H9 (cell line): ENCODE measurements around the gene ARHGEF10L. TPM values are rescaled to one million over a fixed set of nuclear protein-coding genes. Genes with fewer than 3 reads are reported as not detected.

ENCODE experiments used
- DNase-seq: peaks from one replicate; pipeline ENCODE4 v3.0.0-alpha.2; 2017
- H2AFZ ChIP-seq: one replicate; pipeline ENCODE4 v1.6.1; 2013; ENCODE audit warnings: mild to moderate bottlenecking, low read length, control low read depth, moderate library complexity
- H2AK5ac ChIP-seq: 2 replicates; pipeline ENCODE4 v1.6.1; 2013; ENCODE audit warnings: low read length, control low read depth, mixed read lengths; ENCODE audit not compliant: insufficient read length
- H2BK120ac ChIP-seq: one replicate; pipeline ENCODE4 v1.6.1; 2013; ENCODE audit warnings: low read depth, mild to moderate bottlenecking, low read length, control low read depth, inconsistent platforms; ENCODE audit not compliant: poor library complexity, severe bottlenecking
- H2BK12ac ChIP-seq: 2 replicates; pipeline ENCODE4 v1.6.1; 2013; ENCODE audit warnings: low read length, control low read depth, mixed read lengths, low read depth; ENCODE audit not compliant: insufficient read length
- H2BK15ac ChIP-seq: 2 replicates; pipeline ENCODE4 v1.6.1; 2013; ENCODE audit warnings: low read depth, low read length, control low read depth
- H2BK20ac ChIP-seq: one replicate; pipeline ENCODE4 v1.6.1; 2013; ENCODE audit warnings: low read depth, mild to moderate bottlenecking, low read length, control low read depth, inconsistent platforms; ENCODE audit not compliant: poor library complexity, severe bottlenecking
- H2BK5ac ChIP-seq: 2 replicates; pipeline ENCODE4 v1.6.1; 2013; ENCODE audit warnings: low read length, control low read depth, mixed read lengths; ENCODE audit not compliant: insufficient read length
- H3K14ac ChIP-seq: 2 replicates; pipeline ENCODE4 v1.6.1; 2013; ENCODE audit warnings: low read length, control low read depth; ENCODE audit not compliant: insufficient read depth
- H3K18ac ChIP-seq: 2 replicates; pipeline ENCODE4 v1.6.1; 2013; ENCODE audit warnings: low read depth, mild to moderate bottlenecking, mixed read lengths, low read length, control low read depth; ENCODE audit not compliant: insufficient read length
- H3K23ac ChIP-seq: 2 replicates; pipeline ENCODE4 v1.6.1; 2013; ENCODE audit warnings: low read length, control low read depth, mixed read lengths, low read depth; ENCODE audit not compliant: insufficient read length
- H3K23me2 ChIP-seq: 2 replicates; pipeline ENCODE4 v1.6.1; 2013; ENCODE audit warnings: low read depth, mild to moderate bottlenecking, mixed read lengths, low read length, control low read depth; ENCODE audit not compliant: insufficient read length, poor library complexity, severe bottlenecking
- H3K27ac ChIP-seq: 2 replicates; pipeline ENCODE4 v1.5.1; 2013; ENCODE audit warnings: low read length, control low read depth, mixed read lengths, low read depth; ENCODE audit not compliant: insufficient read length
- H3K27me3 ChIP-seq: 2 replicates; pipeline ENCODE4 v1.6.1; 2013; ENCODE audit warnings: low read length, control low read depth, inconsistent platforms; ENCODE audit not compliant: insufficient read depth
- H3K4ac ChIP-seq: 2 replicates; pipeline ENCODE4 v1.6.1; 2013; ENCODE audit warnings: low read depth, mild to moderate bottlenecking, control low read depth, inconsistent platforms, low read length, moderate library complexity
- H3K4me1 ChIP-seq: 2 replicates; pipeline ENCODE4 v1.6.1; 2013; ENCODE audit warnings: low read length, control low read depth, inconsistent platforms; ENCODE audit not compliant: insufficient read depth
- H3K4me2 ChIP-seq: 2 replicates; pipeline ENCODE4 v1.6.1; 2013; ENCODE audit warnings: low read length, control low read depth, mixed read lengths; ENCODE audit not compliant: insufficient read length, insufficient read depth
- H3K56ac ChIP-seq: 2 replicates; pipeline ENCODE4 v1.6.1; 2013; ENCODE audit warnings: low read depth, mild to moderate bottlenecking, mixed read lengths, low read length, control low read depth; ENCODE audit not compliant: insufficient read length
- H3K79me1 ChIP-seq: 2 replicates; pipeline ENCODE4 v1.6.1; 2013; ENCODE audit warnings: low read depth, mild to moderate bottlenecking, moderate library complexity, low read length, control low read depth, inconsistent platforms; ENCODE audit not compliant: insufficient read depth, poor library complexity, severe bottlenecking
- H3K79me2 ChIP-seq: 2 replicates; pipeline ENCODE4 v1.6.1; 2013; ENCODE audit warnings: low read length, control low read depth, inconsistent platforms; ENCODE audit not compliant: insufficient read depth
- H3K9ac ChIP-seq: 2 replicates; pipeline ENCODE4 v1.6.1; 2013; ENCODE audit warnings: low read length, control low read depth, mixed read lengths; ENCODE audit not compliant: insufficient read length; ENCODE audit errors: extremely low read depth
- H3K9me3 ChIP-seq: one replicate; pipeline ENCODE4 v1.6.1; 2013; ENCODE audit warnings: low read depth, low read length, inconsistent platforms; ENCODE audit not compliant: control insufficient read depth
- H3T11ph ChIP-seq: one replicate; pipeline ENCODE4 v1.6.1; 2013; ENCODE audit warnings: mild to moderate bottlenecking, low read length, control low read depth, inconsistent platforms
- H4K20me1 ChIP-seq: one replicate; pipeline ENCODE4 v1.6.1; 2013; ENCODE audit not compliant: control insufficient read depth, insufficient read length, insufficient read depth
- H4K5ac ChIP-seq: 2 replicates; pipeline ENCODE4 v1.6.1; 2013; ENCODE audit warnings: low read depth, mild to moderate bottlenecking, mixed read lengths, low read length, control low read depth; ENCODE audit not compliant: insufficient read length
- H4K8ac ChIP-seq: replicated peaks from 2 replicates; pipeline ENCODE4 v1.6.1; 2013; ENCODE audit warnings: low read length, control low read depth, mixed read lengths, low read depth; ENCODE audit not compliant: insufficient read length
- H4K91ac ChIP-seq: 2 replicates; pipeline ENCODE4 v1.6.1; 2013; ENCODE audit warnings: low read depth, mild to moderate bottlenecking, moderate library complexity, mixed read lengths, low read length, control low read depth; ENCODE audit not compliant: insufficient read length
- H3K27ac Mint-ChIP-seq, 3 experiments: 2 replicates in 2 of 3; 3 replicates in 1 of 3; pipeline ENCODE4 v1.8.0; 2020 to 2021; ENCODE audit warnings: mixed read lengths in 3 of 3, mild to moderate bottlenecking in 1 of 3, moderate library complexity in 1 of 3
- H3K27me3 Mint-ChIP-seq: 2 replicates; pipeline ENCODE4 v1.8.0; 2021; ENCODE audit warnings: low read depth, mild to moderate bottlenecking, moderate library complexity, mixed read lengths
- H3K36me3 Mint-ChIP-seq, 3 experiments: 2 replicates in 2 of 3; 3 replicates in 1 of 3; pipeline ENCODE4 v1.8.0; 2020 to 2021; ENCODE audit warnings: low read depth in 3 of 3, mixed read lengths in 3 of 3; ENCODE audit not compliant: insufficient read depth in 1 of 3
- H3K4me1 Mint-ChIP-seq, 2 experiments: 2 replicates each; pipeline ENCODE4 v1.8.0; 2020; ENCODE audit warnings: mixed read lengths in 2 of 2
- H3K4me3 Mint-ChIP-seq, 2 experiments: 2 replicates in 1 of 2; 3 replicates in 1 of 2; pipeline ENCODE4 v1.8.0; 2020 to 2021; ENCODE audit warnings: mild to moderate bottlenecking in 2 of 2, mixed read lengths in 2 of 2, moderate library complexity in 1 of 2
- H3K9me3 Mint-ChIP-seq, 2 experiments: 2 replicates in 1 of 2; 3 replicates in 1 of 2; pipeline ENCODE4 v1.8.0; 2020; ENCODE audit warnings: mild to moderate bottlenecking in 2 of 2, mixed read lengths in 2 of 2, moderate library complexity in 1 of 2
- CTCF ChIP-seq: fragments of 200-600 bp; sonication (generic); conservative IDR thresholded peaks from 3 replicates; pipeline ENCODE4 v1.8.0; 2021; ENCODE audit warnings: antibody characterized with exemption, mild to moderate bottlenecking
- WGBS: extraction: QIAGEN DNeasy Blood & Tissue Kit; methylation state at CpG from one replicate; pipeline ENCODE4 v1.1.7; 2013; ENCODE audit warnings: missing lambda C conversion rate, low lambda C conversion rate, mixed read lengths; ENCODE audit not compliant: insufficient read length; ENCODE audit errors: extremely low coverage; 5-methylcytosine and 5-hydroxymethylcytosine counted together
- total RNA-seq: library from RNA; stranded (reverse); gene quantifications from 2 replicates; pipeline ENCODE4 v1.2.1, GENCODE V29; 2021

ARHGEF10L gene
- total RNA-seq, 1 experiment from 2014 or later = 20.2 TPM

GRCh38 chr1:17642943-17643342 lies 103.4 kb downstream of the ARHGEF10L start:
- no peak overlapping the region for H3K18ac ChIP-seq
- H3K9ac ChIP-seq = no peak overlapping the region
- no peak overlapping the region for H2BK5ac ChIP-seq
- no peak overlapping the region for H3K4me3 Mint-ChIP-seq
- no peak overlapping the region for H4K91ac ChIP-seq
- H3K4me1 ChIP-seq = no peaks in the 10 kb centered on the region
- no peak for TF ChIP-seq CTCF
- peaks cover 19 to 39% (median 30%) of the 10 kb centered on the region in 3 experiments for H3K36me3 Mint-ChIP-seq
- H2BK120ac ChIP-seq = no peak overlapping the region
- H3K27ac ChIP-seq = no peak overlapping the region
- peaks cover 0 to 12% of the 10 kb centered on the region in 2 experiments; a peak in 2 of 4 replicates for H3K4me1 Mint-ChIP-seq
- no peak overlapping the region for H3K27ac Mint-ChIP-seq
- H3T11ph ChIP-seq = no peak overlapping the region
- H4K20me1 ChIP-seq = peaks cover 3% of the 10 kb centered on the region
- no peak overlapping the region for H4K5ac ChIP-seq
- no peak overlapping the region for H2BK15ac ChIP-seq
- no peak overlapping the region; the same call in 1 of the 2 replicates for H3K14ac ChIP-seq
- H2AK5ac ChIP-seq = no peak overlapping the region
- no peak overlapping the region for H4K8ac ChIP-seq
- H3K79me2 ChIP-seq = no peaks in the 10 kb centered on the region
- H3K56ac ChIP-seq = no peak overlapping the region
- H2AFZ ChIP-seq = no peak overlapping the region
- H3K23me2 ChIP-seq = no peaks in the 10 kb centered on the region
- no CpG with 5 or more reads among the region's 3 CpGs for WGBS
- no peaks in the 10 kb centered on the region for H3K9me3 Mint-ChIP-seq
- H3K27me3 ChIP-seq = no peaks in the 10 kb centered on the region
- H2BK12ac ChIP-seq = no peak overlapping the region
- no peaks in the 10 kb centered on the region for H3K9me3 ChIP-seq
- no peak overlapping the region for H3K4ac ChIP-seq
- H3K23ac ChIP-seq = no peak overlapping the region
- no peak for DNase-seq
- no peaks in the 10 kb centered on the region for H3K27me3 Mint-ChIP-seq
- H2BK20ac ChIP-seq = no peak overlapping the region
- H3K79me1 ChIP-seq = no peaks in the 10 kb centered on the region
- no peak overlapping the region for H3K4me2 ChIP-seq
